HPDE6-E6E7 (cell line): ENCODE measurements around the gene ERBIN.
"Not testable (repeated sequence)": the region's sequence is repeated elsewhere in the genome, so short reads cannot be mapped to it uniquely, and the experiment has no call there.

Experiments used
- DNase-seq: peaks from one replicate; pipeline ENCODE4 v3.0.0; 2011; ENCODE audit warnings: missing footprints; ENCODE audit errors: extremely low spot score

The ERBIN gene

DNA sequence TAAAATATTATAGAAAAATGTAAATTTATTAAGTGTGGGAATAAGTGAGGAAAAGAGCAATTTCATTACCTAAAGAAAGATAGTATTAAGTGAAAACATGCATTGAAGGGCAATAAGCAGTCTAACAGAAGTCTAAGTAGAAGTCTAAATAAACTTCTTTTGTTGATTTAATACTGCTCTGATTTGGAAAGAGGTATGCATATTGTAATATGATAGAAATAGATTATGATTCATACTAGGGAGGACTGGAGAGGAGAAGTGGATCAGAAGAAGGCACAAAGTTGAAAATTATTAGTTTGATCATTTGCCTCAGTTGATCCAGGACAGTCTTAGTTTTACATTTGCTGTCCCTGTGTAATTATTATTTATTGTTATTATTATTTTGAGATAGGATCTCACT, 6.6 kb upstream of the ERBIN start:
- no peak for DNase-seq

DNA sequence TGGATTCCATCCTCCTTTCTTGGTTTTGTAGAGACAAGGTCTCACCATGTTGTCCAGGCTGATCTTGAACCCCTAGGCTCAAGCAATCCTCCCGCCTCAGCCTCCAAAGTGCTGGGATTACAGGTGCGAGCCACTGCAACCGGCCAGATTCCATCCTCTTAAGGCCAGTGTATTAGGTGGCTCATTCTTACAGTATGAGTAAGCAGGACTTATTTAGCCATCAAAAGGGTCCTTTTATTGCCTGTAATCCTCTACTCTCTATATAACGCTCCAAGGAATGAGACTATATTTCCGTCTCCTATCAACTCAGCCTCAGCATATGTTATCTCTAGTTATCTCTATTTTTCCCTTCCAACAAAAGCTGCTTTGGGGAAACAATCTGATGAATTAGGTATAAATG, 3.0 kb upstream of the ERBIN start:
- no peak for DNase-seq

DNA sequence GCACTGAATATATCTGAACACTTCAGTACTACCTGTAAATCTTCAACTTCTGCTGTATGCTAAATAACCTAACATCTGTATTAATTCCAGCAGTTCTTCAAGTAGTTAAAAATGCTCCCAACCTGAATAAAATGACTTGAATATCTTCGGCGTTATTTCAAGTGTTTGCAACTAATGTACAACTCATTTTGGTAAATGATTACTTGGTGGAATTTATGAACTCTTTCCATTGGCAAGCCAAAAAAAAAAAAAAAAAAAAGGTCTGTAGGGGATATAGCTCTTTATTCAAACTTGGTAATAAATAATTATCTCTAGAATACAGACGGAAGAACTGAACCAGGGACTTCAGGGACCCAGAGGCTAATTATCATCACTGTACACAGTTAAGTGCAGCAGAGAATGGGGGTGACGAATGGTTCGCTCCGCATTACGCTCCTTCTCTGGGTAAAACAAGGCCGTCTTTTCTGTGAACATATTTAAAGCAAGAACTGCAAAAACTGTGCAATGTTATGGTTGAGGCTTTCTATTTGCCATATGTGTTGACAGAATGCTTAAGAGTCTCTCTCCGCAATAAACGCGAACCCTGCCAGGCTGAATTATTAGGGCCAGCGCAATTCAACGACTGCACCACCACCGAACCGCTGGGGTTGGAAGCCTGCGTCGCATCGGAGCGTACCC, 1.9 kb upstream of the ERBIN start:
- DNase-seq, result no peak

DNA sequence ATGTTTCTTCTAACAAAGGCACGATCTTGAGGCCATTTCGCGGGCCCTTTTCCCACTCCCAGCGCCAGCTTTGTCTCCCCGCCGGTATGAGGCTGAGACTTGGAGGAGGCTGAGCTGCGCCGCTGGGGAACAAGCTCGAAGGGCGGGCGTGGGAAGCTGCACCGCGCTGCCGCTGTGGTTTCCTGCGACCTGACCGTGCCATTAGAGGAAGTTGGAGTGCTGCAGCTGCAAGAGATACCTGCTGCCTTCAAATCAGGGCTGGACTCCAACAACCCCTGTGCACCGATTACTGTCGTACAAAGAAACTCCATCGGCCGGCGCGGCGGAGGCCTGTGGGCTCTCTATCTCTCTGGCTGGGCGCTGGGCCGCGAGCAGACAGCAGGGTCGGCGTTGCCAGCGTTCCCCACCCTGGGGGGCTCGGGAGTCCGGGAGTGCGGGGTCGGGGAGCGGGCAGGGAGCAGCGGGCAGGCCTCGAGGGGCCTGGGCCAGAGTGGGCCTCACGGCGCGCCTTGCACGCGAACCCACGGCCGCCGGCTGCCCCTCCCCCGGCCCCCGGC, 1.3 kb upstream of the ERBIN start:
- peak; percentile 46 for DNase-seq

DNA sequence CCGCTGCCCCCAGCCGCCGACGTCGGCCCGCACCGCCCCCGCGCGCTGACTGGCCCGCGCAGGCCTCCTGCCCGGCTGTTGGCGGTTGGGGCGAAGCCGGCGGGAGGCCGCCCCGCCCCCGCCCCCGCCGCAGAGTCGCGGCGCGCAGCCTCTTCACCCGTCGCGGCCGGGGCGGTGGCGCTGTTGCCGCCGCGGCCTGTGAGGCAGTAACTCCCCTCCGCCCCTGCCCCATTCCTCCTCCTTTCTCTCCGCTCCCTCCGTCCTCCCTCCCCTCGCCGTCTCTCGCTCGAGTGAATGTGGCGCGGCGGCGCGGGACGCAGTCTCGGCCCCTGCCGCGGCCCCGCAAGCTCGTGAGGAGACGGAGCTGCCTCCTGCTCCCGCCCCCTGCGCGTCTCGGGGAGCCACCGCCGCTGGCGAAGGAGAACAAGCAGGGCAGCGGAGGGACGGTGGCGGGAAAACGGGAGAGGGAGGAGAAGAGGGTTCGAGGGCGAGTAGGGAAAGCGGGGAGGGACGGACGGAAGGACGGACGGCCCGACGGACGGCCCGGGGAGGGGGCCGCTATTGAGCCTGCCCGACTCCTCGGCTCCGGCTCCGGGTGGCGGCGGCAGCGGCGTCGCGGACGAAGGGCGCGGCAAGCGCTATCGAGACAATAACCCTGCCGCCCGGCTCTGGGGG, 637 bp upstream of the ERBIN start:
- DNase-seq, result peak; percentile 69

DNA sequence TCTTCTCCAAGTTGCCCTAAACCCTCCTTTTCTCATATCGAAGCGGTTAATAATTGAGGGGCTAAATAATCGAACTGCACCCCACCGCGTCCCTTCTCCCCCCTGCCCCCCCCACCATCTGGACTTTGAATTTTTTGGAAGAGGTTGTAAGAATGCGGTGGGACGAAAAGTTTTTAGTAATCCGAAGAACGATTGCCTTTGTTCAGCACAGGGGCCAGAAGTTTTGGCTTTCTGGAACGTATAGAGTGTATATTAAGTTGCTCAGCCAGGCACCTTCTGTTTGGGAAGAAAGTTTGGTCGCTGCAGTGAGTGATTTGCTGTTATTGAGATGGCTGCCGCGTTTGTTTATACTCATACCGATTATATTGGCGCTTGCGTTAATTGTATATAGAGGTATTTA, 518 bp downstream of the ERBIN start:
- no peak for DNase-seq

DNA sequence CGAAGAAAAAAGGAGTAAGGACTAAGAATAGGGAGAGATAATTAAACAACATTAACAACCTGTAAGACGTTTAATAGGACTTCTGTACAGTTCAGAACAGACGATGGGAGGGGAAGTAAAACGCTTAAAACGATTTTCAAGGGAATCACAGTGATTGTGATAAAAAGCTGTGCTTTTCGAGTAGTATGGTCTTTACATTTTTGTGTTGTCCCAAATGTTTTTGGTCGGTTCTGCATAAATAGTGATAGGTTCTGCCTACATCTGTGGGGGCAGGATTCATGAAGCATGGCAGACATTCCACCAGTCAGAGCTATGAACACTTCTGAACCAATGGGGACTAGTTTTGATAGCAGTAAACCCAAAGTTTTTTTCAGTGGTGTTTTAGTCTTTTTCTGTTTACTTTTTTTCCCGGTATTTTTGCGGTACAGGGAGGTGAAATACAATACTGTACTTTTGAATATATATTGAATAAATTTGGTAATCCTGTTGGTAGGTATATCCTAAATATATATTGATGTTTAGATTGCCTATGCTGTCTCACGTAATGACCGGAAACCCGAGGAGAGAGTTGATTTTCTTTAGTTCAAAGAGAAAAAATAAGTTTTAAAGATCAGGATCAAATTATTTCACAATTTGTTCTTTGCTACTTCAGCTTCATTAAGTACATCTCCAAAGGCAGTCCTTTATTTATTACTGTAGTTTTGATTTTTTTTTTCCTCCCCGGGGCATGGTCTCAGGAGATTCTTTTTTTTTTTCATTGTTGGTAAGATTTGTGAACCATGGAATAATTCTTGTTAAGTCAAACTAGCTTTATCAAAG, 1.3 kb downstream of the ERBIN start:
- peak; percentile 31 for DNase-seq

DNA sequence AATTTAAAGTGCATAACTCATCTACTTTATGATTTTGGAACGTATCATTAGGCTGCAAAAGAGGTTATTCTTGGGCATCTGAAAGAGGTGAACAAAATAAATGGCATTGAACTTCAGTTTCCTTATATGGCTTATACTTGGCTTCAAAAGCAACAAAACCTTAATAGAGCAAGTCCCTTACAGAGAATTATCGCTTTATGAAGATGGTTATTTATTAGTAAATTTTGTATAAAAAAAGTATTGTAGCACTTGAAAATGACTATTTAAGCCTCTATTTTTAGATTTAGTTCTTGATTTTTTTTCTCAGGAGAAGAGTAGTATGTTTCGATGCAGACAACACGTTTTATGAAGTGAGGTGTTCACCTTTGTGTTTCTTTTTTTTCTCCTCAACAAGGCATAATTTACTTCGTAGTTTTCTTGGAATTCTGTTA, 2.0 kb downstream of the ERBIN start:
- no peak for DNase-seq

DNA sequence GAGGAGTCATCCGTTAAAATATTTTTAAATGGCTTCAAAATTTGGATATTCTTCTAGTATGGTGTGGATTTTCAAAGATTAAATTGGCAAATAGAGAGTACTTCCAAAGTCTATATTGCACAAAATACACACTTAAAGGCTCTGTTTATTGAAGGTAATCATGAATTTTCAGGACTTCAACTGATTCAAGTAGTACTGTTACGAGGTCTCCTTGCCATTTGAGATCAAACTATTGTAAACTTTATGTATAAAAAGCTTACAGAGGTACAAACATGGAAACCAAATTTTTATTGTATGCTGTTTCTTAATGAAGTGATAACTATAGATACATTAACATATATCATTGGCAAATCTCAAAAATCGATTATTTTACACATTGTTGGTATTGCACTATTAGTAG, 2.5 kb downstream of the ERBIN start:
- no peak for DNase-seq

DNA sequence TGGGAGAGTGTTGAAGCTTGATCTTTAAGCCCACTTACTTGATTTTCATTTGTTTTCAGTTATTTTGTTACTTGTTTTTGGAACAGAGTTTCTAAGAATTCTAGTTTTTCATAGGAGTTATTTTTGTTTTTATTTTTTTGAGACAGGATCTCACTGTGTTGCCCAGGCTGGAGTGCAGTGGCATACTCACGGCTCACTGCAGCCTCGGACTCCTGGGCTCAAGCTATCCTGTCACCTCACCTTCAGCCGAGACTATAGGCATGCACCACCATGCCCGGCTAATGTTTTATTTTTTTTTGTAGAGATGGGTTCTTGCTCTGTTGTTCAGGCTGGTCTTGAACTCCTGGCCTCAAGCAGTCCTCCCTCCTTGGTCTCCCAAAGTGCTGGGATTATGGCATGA, 6.3 kb downstream of the ERBIN start:
- DNase-seq, result no peak

DNA sequence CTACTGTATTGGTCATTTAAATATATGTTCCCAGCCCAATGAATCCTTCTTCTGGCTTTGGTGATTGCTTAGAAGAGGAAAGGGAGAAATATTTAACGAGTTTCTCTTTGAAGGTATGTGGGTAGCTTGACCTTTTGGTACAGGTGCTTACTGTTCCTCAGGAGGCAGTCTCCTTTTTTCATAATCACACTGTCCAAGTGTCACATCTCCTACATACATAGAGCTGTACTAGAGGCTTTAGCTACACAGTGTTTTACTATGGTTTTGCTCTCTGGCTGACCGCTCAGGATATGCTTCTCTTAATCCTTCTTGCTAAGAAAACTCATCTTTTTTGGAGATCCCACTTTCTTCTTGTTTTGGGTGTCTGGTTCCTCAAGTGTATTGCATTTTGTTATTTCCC, 6.9 kb downstream of the ERBIN start:
- no peak for DNase-seq

DNA sequence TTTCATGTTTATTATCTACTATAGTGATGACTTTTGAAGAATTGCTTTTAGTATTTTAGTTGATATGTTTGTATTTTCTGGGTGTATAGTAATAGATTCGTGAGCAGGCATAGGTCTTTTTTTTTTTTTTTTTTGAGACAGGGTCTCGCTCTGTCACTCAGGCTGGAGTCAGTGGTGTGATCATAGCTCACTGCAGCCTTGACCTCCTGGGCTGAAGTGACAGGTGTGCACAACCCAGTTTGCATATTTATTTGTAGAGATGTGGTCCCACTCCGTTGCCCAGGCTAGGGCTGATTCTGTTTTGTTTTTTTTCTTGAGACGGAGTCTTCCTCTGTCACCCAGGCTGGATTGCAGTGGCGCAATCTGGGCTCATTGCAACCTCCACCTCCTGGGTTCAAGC, 11.9 kb downstream of the ERBIN start:
- no peak for DNase-seq

DNA sequence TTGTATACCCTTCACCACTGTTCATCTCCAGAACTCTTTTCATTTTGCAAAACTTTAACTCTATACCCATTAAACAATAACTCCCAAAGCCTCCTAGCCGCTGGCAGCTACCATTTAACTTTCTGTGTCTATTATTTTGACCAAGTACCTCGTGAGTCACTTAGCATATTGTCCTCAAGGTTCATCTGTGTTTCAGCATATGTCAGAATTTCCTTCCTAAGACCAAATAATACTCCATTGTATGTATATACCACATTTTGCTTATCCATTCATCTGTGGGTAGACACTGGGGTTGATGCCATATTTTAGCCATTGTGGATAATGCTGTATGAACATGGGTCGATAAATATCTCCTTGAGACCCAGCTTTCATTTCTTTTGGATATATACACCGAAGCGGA, 17.4 kb downstream of the ERBIN start:
- DNase-seq, result no peak

DNA sequence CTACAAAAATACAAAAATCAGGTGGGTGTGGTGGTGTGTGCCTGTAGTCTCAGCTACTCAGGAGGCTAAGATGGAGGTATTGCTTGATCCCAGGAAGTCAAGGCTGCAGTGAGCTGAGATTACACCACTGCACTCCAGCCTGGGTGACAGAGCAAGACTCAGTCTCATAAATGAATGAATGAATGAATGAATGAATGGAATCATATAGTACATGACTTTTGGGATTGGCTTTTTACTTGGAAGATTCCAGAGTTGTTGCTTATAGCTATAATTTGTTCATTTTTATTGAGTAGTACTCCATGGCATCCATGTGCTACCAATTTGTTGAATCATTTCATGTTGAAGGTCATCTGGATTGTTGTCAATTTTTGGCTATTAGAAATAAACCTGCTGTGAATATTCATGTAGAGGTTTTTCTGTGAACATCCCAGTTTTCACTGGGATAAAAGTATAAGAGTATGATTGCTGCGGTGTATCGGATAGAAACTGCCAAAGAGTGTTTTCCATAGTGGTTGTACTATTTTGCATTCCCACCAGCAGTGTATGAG, 19.9 kb downstream of the ERBIN start:
- DNase-seq, result no peak

DNA sequence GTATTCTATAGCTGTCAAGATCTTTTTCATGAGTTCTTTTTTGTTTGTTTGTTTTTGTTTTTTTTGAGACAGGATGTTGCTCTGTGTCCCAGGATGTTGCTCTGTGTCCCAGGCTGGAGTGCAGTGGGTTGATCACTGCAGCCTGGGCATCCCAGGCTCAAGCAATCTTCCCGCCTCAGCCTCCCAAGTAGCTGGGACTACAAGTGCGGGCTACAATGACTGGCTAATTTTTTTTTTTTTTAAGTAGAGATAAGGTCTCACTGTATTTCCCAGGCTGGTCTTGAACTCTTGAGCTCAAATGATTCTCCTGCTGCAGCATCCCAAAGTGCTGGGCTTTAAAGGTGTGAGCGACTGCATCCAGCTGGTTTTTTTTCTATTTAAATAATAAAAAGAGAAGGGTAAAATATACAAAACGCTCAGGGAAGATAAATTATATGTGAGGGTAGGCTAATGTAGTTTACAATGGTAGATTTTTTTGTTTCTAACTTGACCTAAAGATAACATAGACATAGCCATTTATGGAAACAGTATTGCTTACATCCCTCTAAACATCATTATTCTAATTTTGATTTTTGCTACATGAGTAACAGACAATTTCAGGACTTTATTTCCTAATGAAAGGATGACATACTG, 21.9 kb downstream of the ERBIN start:
- no peak for DNase-seq

DNA sequence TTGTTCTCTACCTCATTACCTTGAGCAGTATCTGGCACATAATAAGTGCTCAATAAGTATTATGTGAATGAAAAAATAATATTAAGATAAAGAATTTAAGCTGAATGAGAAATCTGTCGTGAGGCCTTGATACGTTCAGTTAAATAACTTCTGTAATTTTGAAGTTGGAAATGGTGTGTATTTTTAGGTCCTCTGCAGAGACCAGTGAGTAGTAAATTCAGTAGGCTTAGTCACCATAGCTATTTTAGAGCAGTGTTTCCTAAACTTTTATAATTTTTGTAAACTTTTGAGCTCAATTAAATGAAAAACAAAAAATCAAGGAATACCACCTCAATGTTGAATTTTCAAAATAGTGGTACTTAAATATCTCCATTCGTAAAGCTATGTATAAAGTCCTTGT, 25.0 kb downstream of the ERBIN start:
- no peak for DNase-seq

DNA sequence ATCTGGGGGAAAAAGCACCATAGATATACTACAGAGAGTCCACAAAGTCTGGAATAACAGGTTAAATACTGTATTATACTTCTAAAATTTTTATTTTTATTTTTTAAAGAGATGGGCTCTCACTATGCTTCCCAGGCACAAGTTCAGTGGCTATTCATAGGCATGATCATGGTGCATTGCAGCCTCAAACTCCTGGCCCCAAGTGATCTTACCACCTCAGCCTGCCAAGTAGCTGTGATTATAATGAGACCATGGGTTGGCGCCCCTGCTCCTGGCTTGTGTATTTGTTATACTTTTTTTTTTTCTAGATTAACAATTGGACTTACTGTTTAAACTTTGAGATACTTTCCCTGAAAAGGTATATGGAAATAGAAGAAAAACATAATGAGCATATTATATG, 25.9 kb downstream of the ERBIN start:
- no peak for DNase-seq

DNA sequence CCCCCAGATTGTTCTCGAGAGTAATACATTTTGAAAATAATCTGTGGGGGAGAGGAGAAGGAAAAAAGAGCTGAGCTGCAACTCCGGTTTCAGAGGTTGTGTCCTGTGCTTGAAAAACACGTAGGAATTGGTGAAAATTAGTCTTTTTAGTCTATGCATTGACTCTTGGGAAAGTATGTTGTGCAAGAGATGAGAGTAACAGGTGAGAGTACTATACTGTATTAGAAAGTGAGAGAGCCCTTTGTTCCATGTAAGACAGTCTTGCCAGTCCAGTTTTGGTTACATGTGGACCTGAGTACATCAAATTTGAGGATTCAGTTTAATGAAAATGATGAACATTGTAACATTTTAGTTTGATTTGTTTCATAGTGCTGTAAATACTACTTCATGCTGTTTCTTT, 27.8 kb downstream of the ERBIN start:
- no peak for DNase-seq

DNA sequence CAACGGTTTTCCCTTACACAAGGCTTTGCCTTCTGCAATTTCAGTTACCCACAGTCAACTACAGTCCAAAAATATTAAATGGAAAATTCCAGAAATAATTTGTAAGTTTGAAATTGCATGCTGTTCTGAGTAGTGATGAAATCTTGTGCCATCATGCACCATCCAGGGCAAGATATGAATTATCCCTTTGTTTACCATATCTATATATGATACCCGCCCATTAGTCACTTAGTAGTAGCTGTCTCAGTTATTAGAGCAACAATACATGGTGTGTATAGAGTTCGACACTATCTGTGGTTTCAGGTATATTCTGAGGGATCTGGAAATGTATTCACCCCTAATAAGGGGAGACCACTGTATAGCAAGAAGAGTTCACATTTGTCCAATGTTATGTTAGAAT, 29.4 kb downstream of the ERBIN start:
- DNase-seq, result no peak

DNA sequence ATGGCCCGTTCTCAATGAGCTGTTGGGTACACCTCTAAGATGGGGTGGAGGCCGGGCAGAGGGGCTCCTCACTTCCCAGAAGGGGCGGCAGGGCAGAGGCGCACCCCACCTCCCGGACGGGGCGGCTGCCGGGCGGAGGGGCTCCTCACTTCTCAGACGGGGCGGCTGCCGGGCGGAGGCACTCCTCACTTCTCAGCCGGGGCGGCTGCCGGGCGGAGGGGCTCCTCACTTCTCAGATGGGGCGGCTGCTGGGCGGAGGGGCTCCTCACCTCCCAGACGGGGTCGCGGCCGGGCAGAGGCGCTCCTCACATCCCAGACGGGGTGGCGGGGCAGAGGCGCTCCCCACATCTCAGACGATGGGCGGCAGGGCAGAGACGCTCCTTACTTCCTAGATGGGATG, 31.3 kb downstream of the ERBIN start:
- not testable (repeated sequence) for DNase-seq

DNA sequence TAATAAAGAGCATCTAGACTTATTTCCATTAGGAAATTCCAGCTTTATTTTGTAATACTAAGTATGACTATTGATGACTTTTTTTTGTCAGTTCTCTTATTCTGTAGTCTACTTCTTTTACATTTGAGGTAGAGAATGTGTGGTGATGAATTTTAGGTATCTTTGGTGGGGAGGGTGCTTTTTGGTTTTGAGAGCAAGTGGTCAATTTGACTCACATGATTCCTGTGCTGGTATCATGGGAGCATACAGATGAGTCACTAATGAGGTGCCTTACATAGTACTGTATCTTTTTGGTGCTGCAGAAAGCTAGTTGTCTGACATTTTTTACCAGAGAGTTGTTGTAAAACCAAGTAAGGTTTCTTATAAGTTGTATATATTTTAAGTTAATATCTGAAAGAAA, 35.3 kb downstream of the ERBIN start:
- no peak for DNase-seq
